HG03342 (cell line): Measurements from ENCODE around the gene SCNN1A.

Experiments used
- ATAC-seq: cut with Tn5 transposase; IDR thresholded peaks from one replicate; pipeline ENCODE4 v1.9.1; 2021; ENCODE audit warnings: mild to moderate bottlenecking, moderate library complexity; ENCODE audit not compliant: unreplicated experiment

The SCNN1A gene

GRCh38 chr12:6297170-6297569 is 78.2 kb downstream of the SCNN1A start:
- ATAC-seq = no peak
